GM19438 (cell line): ENCODE data around the gene TRPV6.

Experiments used
- ATAC-seq: cut with Tn5 transposase; IDR thresholded peaks from one replicate; pipeline ENCODE4 v1.9.1; 2021; ENCODE audit warnings: low read depth; ENCODE audit not compliant: unreplicated experiment

TRPV6 gene

GRCh38 chr7:142870566-142871259 lies 14.8 kb downstream of the TRPV6 start:
- no peak for ATAC-seq

- no peak for ATAC-seq
These were observed 15.4 kb downstream of the TRPV6 start for GRCh38 chr7:142870147-142870559.

GRCh38 chr7:142869434-142869833 lies 16.1 kb downstream of the TRPV6 start:
- no peak for ATAC-seq

GRCh38 chr7:142868986-142869415 lies 16.5 kb downstream of the TRPV6 start:
- ATAC-seq: no peak

GRCh38 chr7:142868188-142868985 lies 17.2 kb downstream of the TRPV6 start:
- no peak for ATAC-seq

GRCh38 chr7:142867398-142868187 lies 18.0 kb downstream of the TRPV6 start:
- no peak for ATAC-seq

GRCh38 chr7:142867097-142867378 lies 18.5 kb downstream of the TRPV6 start:
- ATAC-seq: no peak

GRCh38 chr7:142866361-142867096 lies 19.0 kb downstream of the TRPV6 start:
- ATAC-seq: no peak

- ATAC-seq: no peak
These were observed 19.8 kb downstream of the TRPV6 start for GRCh38 chr7:142865766-142866165.

GRCh38 chr7:142864980-142865747 lies 20.4 kb downstream of the TRPV6 start:
- no peak for ATAC-seq

- ATAC-seq: no peak
These were observed 21.5 kb downstream of the TRPV6 start for GRCh38 chr7:142863891-142864685.

GRCh38 chr7:142862786-142863400 lies 22.7 kb downstream of the TRPV6 start:
- no peak for ATAC-seq

- no peak for ATAC-seq
These were observed 23.2 kb downstream of the TRPV6 start for GRCh38 chr7:142862351-142862750.

GRCh38 chr7:142860968-142861367 lies 24.6 kb downstream of the TRPV6 start:
- ATAC-seq: no peak

- no peak for ATAC-seq
These were observed 25.7 kb downstream of the TRPV6 start for GRCh38 chr7:142859829-142860228.

- no peak for ATAC-seq
These were observed 26.1 kb downstream of the TRPV6 start for GRCh38 chr7:142859411-142859810.

GRCh38 chr7:142857625-142858024 lies 27.9 kb downstream of the TRPV6 start:
- ATAC-seq: no peak

- no peak for ATAC-seq
These were observed 28.8 kb downstream of the TRPV6 start for GRCh38 chr7:142856565-142857245.
